Natural killer cell (primary cell): Measurements from ENCODE around the gene ARHGAP26. TPM values are rescaled to one million over a fixed set of nuclear protein-coding genes. Genes with fewer than 3 reads are reported as not detected.
A peak's percentile ranks its signal among the peaks of the same experiment; 100 is the strongest.

Source experiments
- ATAC-seq, 3 donors: fragments of 150-1000 bp in 2 of 3; fragments of 200-7000 bp in 1 of 3; cut with Tn5 transposase; 1 replicate in 1 of 3; 2 replicates in 2 of 3; pipeline ENCODE4 v1.10.0; 2021; ENCODE audit warnings: mild to moderate bottlenecking in 2 of 3, moderate library complexity in 2 of 3
- DNase-seq, 2 donors: peaks; one replicate each; pipeline versions ENCODE4 v3.0.0 to v3.0.0-alpha.2; 2013 to 2021; ENCODE audit warnings: mixed read lengths in 1 of 2
- H3K27ac ChIP-seq: one replicate; pipeline ENCODE4 v1.5.1; 2013; ENCODE audit warnings: mild to moderate bottlenecking, low read length
- H3K27me3 ChIP-seq: one replicate; pipeline ENCODE4 v1.6.1; 2013; ENCODE audit warnings: low read length; ENCODE audit not compliant: control insufficient read depth, insufficient read depth
- H3K36me3 ChIP-seq: one replicate; pipeline ENCODE4 v1.6.1; 2013; ENCODE audit warnings: low read length; ENCODE audit not compliant: control insufficient read depth, insufficient read depth
- H3K4me1 ChIP-seq: one replicate; pipeline ENCODE4 v1.6.1; 2013; ENCODE audit warnings: low read length; ENCODE audit not compliant: control insufficient read depth, insufficient read depth
- H3K4me3 ChIP-seq: one replicate; pipeline ENCODE4 v1.5.1; 2013; ENCODE audit warnings: low read length
- H3K9me3 ChIP-seq: one replicate; pipeline ENCODE4 v1.6.1; 2013; ENCODE audit warnings: low read length; ENCODE audit not compliant: control insufficient read depth, insufficient read depth
- H3K27ac Mint-ChIP-seq, 2 donors: one replicate each; pipeline ENCODE4 v1.8.0; 2022; ENCODE audit warnings: mild to moderate bottlenecking in 2 of 2, mixed read lengths in 2 of 2, moderate library complexity in 1 of 2
- H3K27me3 Mint-ChIP-seq, 2 donors: one replicate each; pipeline ENCODE4 v1.8.0; 2022; ENCODE audit warnings: low read depth in 2 of 2, mixed read lengths in 2 of 2
- H3K36me3 Mint-ChIP-seq: one replicate; pipeline ENCODE4 v1.8.0; 2022; ENCODE audit warnings: mixed read lengths
- H3K4me1 Mint-ChIP-seq, 2 donors: one replicate each; pipeline ENCODE4 v1.8.0; 2022; ENCODE audit warnings: mixed read lengths in 2 of 2
- H3K4me3 Mint-ChIP-seq: one replicate; pipeline ENCODE4 v1.8.0; 2022; ENCODE audit warnings: mild to moderate bottlenecking, moderate library complexity, mixed read lengths
- H3K9me3 Mint-ChIP-seq, 2 donors: one replicate each; pipeline ENCODE4 v1.8.0; 2022; ENCODE audit warnings: mixed read lengths in 2 of 2
- WGBS: methylation state at CpG from one replicate; pipeline ENCODE4 v1.1.7; 2013; ENCODE audit warnings: missing lambda C conversion rate; ENCODE audit not compliant: insufficient coverage; 5-methylcytosine and 5-hydroxymethylcytosine counted together
- intact Hi-C: fragments of 100-400 bp; cut with micrococcal nuclease; formaldehyde crosslinking; loops from one replicate; pipeline ENCODE4 v1.14.2; 2022
- total RNA-seq, 4 donors: library from RNA; stranded (reverse); fragments of 120-200 nt in 1 of 4; gene quantifications; one replicate each; pipeline versions ENCODE4 v1.2.3 to v1.2.4, GENCODE V29; 2013 to 2022
- TF ChIP-seq, protein P1 (sequence below): fragments of 200-600 bp; IDR thresholded peaks from one replicate; pipeline ENCODE4 v1.8.0; 2022; ENCODE audit warnings: antibody characterized with exemption

The ARHGAP26 gene
- total RNA-seq, 3 donors from 2014 or later (not counting 1 experiment from before 2014, with no cell fraction given): 153 to 159 (median 158) TPM

GRCh38 chr5:143024228-143024920, 254.2 kb downstream of the ARHGAP26 start:
- WGBS: 86% methylated on average over 5 of the region's 5 CpGs
- no peak overlapping the region for H3K4me3 Mint-ChIP-seq
- intact Hi-C loops: no loop called here
- ATAC-seq (no peak), DNase-seq (no peak)
- H3K36me3 Mint-ChIP-seq: no peaks in the 10 kb centered on the region
- TF ChIP-seq, protein P1, sequence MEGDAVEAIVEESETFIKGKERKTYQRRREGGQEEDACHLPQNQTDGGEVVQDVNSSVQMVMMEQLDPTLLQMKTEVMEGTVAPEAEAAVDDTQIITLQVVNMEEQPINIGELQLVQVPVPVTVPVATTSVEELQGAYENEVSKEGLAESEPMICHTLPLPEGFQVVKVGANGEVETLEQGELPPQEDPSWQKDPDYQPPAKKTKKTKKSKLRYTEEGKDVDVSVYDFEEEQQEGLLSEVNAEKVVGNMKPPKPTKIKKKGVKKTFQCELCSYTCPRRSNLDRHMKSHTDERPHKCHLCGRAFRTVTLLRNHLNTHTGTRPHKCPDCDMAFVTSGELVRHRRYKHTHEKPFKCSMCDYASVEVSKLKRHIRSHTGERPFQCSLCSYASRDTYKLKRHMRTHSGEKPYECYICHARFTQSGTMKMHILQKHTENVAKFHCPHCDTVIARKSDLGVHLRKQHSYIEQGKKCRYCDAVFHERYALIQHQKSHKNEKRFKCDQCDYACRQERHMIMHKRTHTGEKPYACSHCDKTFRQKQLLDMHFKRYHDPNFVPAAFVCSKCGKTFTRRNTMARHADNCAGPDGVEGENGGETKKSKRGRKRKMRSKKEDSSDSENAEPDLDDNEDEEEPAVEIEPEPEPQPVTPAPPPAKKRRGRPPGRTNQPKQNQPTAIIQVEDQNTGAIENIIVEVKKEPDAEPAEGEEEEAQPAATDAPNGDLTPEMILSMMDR: no peak
- H3K9me3 Mint-ChIP-seq: no peaks in the 10 kb centered on the region
- H3K27me3 Mint-ChIP-seq: no peaks in the 10 kb centered on the region
- H3K27ac Mint-ChIP-seq: peak overlapping the region; percentile 47 to 71
- peaks cover 4% of the 10 kb centered on the region for H3K36me3 ChIP-seq
- no peak overlapping the region for H3K27ac ChIP-seq
- H3K4me1 Mint-ChIP-seq: peaks cover 47 to 61% of the 10 kb centered on the region in 2 donors
- peaks cover 31% of the 10 kb centered on the region for H3K4me1 ChIP-seq
- no peaks in the 10 kb centered on the region for H3K27me3 ChIP-seq
- no peak overlapping the region for H3K4me3 ChIP-seq
- no peaks in the 10 kb centered on the region for H3K9me3 ChIP-seq

DNA sequence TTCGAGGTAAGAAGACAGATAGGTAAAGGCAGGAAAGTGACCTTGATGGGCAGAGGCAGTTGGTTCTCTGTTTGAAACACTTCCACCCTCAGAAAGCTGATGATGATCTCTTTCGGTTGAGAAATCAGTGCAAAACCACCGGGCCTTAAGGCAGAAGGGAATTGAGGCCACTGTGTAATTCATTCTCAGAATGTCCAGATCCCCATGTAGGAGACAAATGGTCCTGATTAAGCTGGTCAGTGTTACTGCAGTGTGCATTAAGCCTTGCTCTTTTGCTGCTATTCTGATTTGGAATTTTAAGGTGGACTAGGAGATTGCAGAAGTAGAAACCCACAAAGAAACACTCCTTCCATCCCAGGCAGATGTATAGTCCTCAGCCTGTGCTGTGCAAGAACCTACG, 255.2 kb downstream of the ARHGAP26 start:
- intact Hi-C loops: no loop called here
- H3K27ac Mint-ChIP-seq: peak overlapping the region; percentile 40 to 47
- H3K27me3 Mint-ChIP-seq: no peaks in the 10 kb centered on the region
- H3K4me1 Mint-ChIP-seq: peaks cover 57 to 66% of the 10 kb centered on the region in 2 donors
- TF ChIP-seq, protein P1: no peak
- Histone ChIP-seq H3K27me3 (no peaks in the 10 kb centered on the region), H3K9me3 (no peaks in the 10 kb centered on the region), H3K4me1 (peaks cover 41% of the 10 kb centered on the region), H3K36me3 (peaks cover 4% of the 10 kb centered on the region), H3K4me3 (no peak overlapping the region), H3K27ac (no peak overlapping the region)
- WGBS: 71% methylated on average over 4 of the region's 4 CpGs
- H3K4me3 Mint-ChIP-seq: no peak overlapping the region
- ATAC-seq (no peak), DNase-seq (no peak)
- H3K36me3 Mint-ChIP-seq: no peaks in the 10 kb centered on the region
- H3K9me3 Mint-ChIP-seq: no peaks in the 10 kb centered on the region

DNA sequence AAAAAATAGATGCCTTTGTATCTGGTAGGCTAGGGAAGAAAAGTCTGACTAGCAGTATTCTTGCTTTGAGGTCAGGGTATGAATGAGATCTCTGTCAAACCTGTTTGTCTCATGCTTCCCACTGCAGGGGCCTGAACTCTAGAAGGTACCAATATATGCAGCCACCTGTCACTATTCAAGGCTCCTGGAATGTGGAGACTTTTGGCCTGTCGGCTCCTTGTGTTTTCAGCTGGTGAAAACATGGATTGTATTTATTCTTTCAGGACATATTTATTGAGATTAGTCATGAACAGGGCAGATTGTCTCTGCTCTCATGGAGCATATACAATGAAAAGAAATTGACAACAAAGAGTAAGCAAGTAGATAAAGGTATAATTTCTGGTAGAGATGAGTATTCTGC, 255.8 kb downstream of the ARHGAP26 start:
- intact Hi-C loops: no loop called here
- WGBS: 100% methylated on average over 1 of the region's 1 CpG
- no peak overlapping the region for H3K4me3 Mint-ChIP-seq
- no peaks in the 10 kb centered on the region for H3K27me3 Mint-ChIP-seq
- TF ChIP-seq, protein P1: no peak
- Histone ChIP-seq H3K27me3 (no peaks in the 10 kb centered on the region), H3K4me1 (peaks cover 44% of the 10 kb centered on the region), H3K4me3 (no peak overlapping the region), H3K27ac (no peak overlapping the region), H3K9me3 (no peaks in the 10 kb centered on the region), H3K36me3 (peaks cover 4% of the 10 kb centered on the region)
- H3K36me3 Mint-ChIP-seq: no peaks in the 10 kb centered on the region
- DNase-seq: no peak
- no peak for ATAC-seq
- H3K4me1 Mint-ChIP-seq: peaks cover 63 to 72% of the 10 kb centered on the region in 2 donors
- H3K9me3 Mint-ChIP-seq: no peaks in the 10 kb centered on the region
- H3K27ac Mint-ChIP-seq: peak overlapping the region; percentile 15 to 47

- peak overlapping the region; percentile 15 to 47 for H3K27ac Mint-ChIP-seq
- DNase-seq: no peak
- H3K4me1 ChIP-seq: peaks cover 46% of the 10 kb centered on the region
- no peak overlapping the region for H3K4me3 ChIP-seq
- H3K9me3 ChIP-seq: no peaks in the 10 kb centered on the region
- H3K36me3 Mint-ChIP-seq: no peaks in the 10 kb centered on the region
- H3K27me3 ChIP-seq: no peaks in the 10 kb centered on the region
- H3K27me3 Mint-ChIP-seq: no peaks in the 10 kb centered on the region
- peaks cover 67 to 76% of the 10 kb centered on the region in 2 donors for H3K4me1 Mint-ChIP-seq
- ATAC-seq: no peak
- no peak overlapping the region for H3K4me3 Mint-ChIP-seq
- no peak overlapping the region for H3K27ac ChIP-seq
- TF ChIP-seq, protein P1: no peak
- H3K9me3 Mint-ChIP-seq: no peaks in the 10 kb centered on the region
- WGBS: 97% methylated on average over 3 of the region's 3 CpGs
- H3K36me3 ChIP-seq: peaks cover 4% of the 10 kb centered on the region
- intact Hi-C loops: no loop called here
These were observed 256.2 kb downstream of the ARHGAP26 start for GRCh38 chr5:143026380-143026779.
